IMR-90 (cell line): Measurements from ENCODE around the gene SHROOM3. TPM values are rescaled to one million over a fixed set of nuclear protein-coding genes. Genes with fewer than 3 reads are reported as not detected.

Experiments
- ATAC-seq: fragments of 200-7000 bp; cut with Tn5 transposase; 2 replicates; pipeline ENCODE4 v1.9.1; 2020; ENCODE audit warnings: low read depth, mild to moderate bottlenecking, moderate library complexity
- BruUV-seq: library from RNA; stranded (reverse); fragments of 400-500 nt; replicated peaks from 2 replicates; lab custom pipeline; 2021; lab: Mats Ljungman, UMichigan
- CTCF ChIA-PET: fragments of 300-600 bp; formaldehyde crosslinking; extraction: SDS; loops from one replicate; lab custom pipeline; 2021; ENCODE audit warnings: antibody characterized with exemption; lab: Yijun Ruan, JAX
- POLR2A ChIA-PET: fragments of 300-600 bp; sonication (Branson Sonifier 250); formaldehyde crosslinking; loops from one replicate; lab custom pipeline; 2022; ENCODE audit warnings: antibody characterized with exemption; ENCODE audit not compliant: unreplicated experiment; lab: Charles Lee
- DNase-seq: peaks from one replicate; pipeline ENCODE4 v3.0.0; 2013
- H2AFZ ChIP-seq: replicated peaks from 2 replicates; pipeline ENCODE3; 2013; ENCODE audit warnings: low read length, mild to moderate bottlenecking; ENCODE audit not compliant: poor library complexity
- H2AK5ac ChIP-seq: 2 replicates; pipeline ENCODE4 v1.6.1; 2013; ENCODE audit warnings: low read depth, low read length, inconsistent platforms
- H2AK9ac ChIP-seq: replicated peaks from 2 replicates; pipeline ENCODE3; 2013; ENCODE audit warnings: mild to moderate bottlenecking, low read depth, low read length, moderate library complexity; ENCODE audit not compliant: poor library complexity
- H2BK120ac ChIP-seq: 2 replicates; pipeline ENCODE4 v1.6.1; 2013; ENCODE audit warnings: low read depth, low read length, inconsistent platforms
- H2BK15ac ChIP-seq: 3 replicates; pipeline ENCODE4 v1.6.1; 2013; ENCODE audit warnings: low read depth, low read length, inconsistent platforms
- H2BK20ac ChIP-seq: 2 replicates; pipeline ENCODE4 v1.6.1; 2013; ENCODE audit warnings: low read depth, mild to moderate bottlenecking, inconsistent platforms, low read length, moderate library complexity
- H2BK5ac ChIP-seq: 2 replicates; pipeline ENCODE4 v1.6.1; 2013; ENCODE audit warnings: mild to moderate bottlenecking, low read depth, low read length, inconsistent platforms; ENCODE audit not compliant: poor library complexity, severe bottlenecking
- H3K14ac ChIP-seq: replicated peaks from 2 replicates; pipeline ENCODE4 v1.6.1; 2013; ENCODE audit warnings: low read depth, low read length, inconsistent platforms
- H3K18ac ChIP-seq: 2 replicates; pipeline ENCODE4 v1.6.1; 2013; ENCODE audit warnings: low read depth, low read length, control low read depth
- H3K23ac ChIP-seq: 2 replicates; pipeline ENCODE4 v1.6.1; 2013; ENCODE audit warnings: low read depth, low read length, inconsistent platforms
- H3K27ac ChIP-seq: 2 replicates; pipeline ENCODE4 v1.5.1; 2013; ENCODE audit warnings: mild to moderate bottlenecking, control low read depth, low read length; ENCODE audit not compliant: insufficient read depth
- H3K27me3 ChIP-seq: 2 replicates; pipeline ENCODE4 v1.6.1; 2013; ENCODE audit warnings: low read length; ENCODE audit not compliant: control insufficient read depth, insufficient read depth
- H3K36me3 ChIP-seq: 2 replicates; pipeline ENCODE4 v1.6.1; 2013; ENCODE audit warnings: low read length, mixed read lengths; ENCODE audit not compliant: control insufficient read depth, insufficient read depth
- H3K4ac ChIP-seq: 2 replicates; pipeline ENCODE4 v1.6.1; 2013; ENCODE audit warnings: low read depth, low read length, inconsistent platforms
- H3K4me1 ChIP-seq: 2 replicates; pipeline ENCODE4 v1.6.1; 2013; ENCODE audit warnings: low read length, mixed read lengths; ENCODE audit not compliant: control insufficient read depth, insufficient read depth
- H3K4me2 ChIP-seq: 2 replicates; pipeline ENCODE4 v1.6.1; 2013; ENCODE audit warnings: low read depth, mild to moderate bottlenecking, control low read depth, low read length, moderate library complexity
- H3K4me3 ChIP-seq: 2 replicates; pipeline ENCODE4 v1.5.1; 2013; ENCODE audit warnings: low read depth, mild to moderate bottlenecking, control low read depth, low read length, moderate library complexity; ENCODE audit not compliant: insufficient read depth
- H3K56ac ChIP-seq: 2 replicates; pipeline ENCODE4 v1.6.1; 2013; ENCODE audit warnings: low read length, inconsistent platforms; ENCODE audit not compliant: insufficient read depth; ENCODE audit errors: extremely low read depth
- H3K79me1 ChIP-seq, 2 experiments: 2 replicates each; pipeline ENCODE4 v1.6.1; 2013; ENCODE audit warnings: low read length in 2 of 2, inconsistent platforms in 1 of 2, low read depth in 1 of 2
- H3K9ac ChIP-seq: 2 replicates; pipeline ENCODE4 v1.6.1; 2013; ENCODE audit warnings: low read depth, low read length, control low read depth
- H3K9me1 ChIP-seq: 2 replicates; pipeline ENCODE4 v1.6.1; 2013; ENCODE audit warnings: low read length, inconsistent platforms; ENCODE audit not compliant: insufficient read depth
- H3K9me3 ChIP-seq: 2 replicates; pipeline ENCODE4 v1.6.1; 2013; ENCODE audit warnings: low read length; ENCODE audit not compliant: control insufficient read depth, insufficient read depth
- H4K20me1 ChIP-seq: 2 replicates; pipeline ENCODE4 v1.6.1; 2013; ENCODE audit warnings: low read length, inconsistent platforms; ENCODE audit not compliant: insufficient read depth
- H4K5ac ChIP-seq: 2 replicates; pipeline ENCODE4 v1.6.1; 2013; ENCODE audit warnings: mild to moderate bottlenecking, low read depth, low read length, control low read depth
- H4K8ac ChIP-seq, 2 experiments: 2 replicates each; pipeline ENCODE4 v1.6.1; 2013; ENCODE audit warnings: low read depth in 2 of 2, low read length in 2 of 2, control low read depth in 1 of 2, inconsistent platforms in 1 of 2
- H4K91ac ChIP-seq: 2 replicates; pipeline ENCODE4 v1.6.1; 2013; ENCODE audit warnings: low read depth, low read length, inconsistent platforms; ENCODE audit not compliant: insufficient read depth
- BHLHE40 ChIP-seq: fragments of 150-350 bp; IDR thresholded peaks from 2 replicates; pipeline ENCODE4 v1.6.1; 2016; ENCODE audit warnings: mild to moderate bottlenecking, low read depth, low read length
- CEBPB ChIP-seq: IDR thresholded peaks from 2 replicates; pipeline ENCODE4 v1.6.1; 2012; ENCODE audit warnings: low read depth, low read length, improper control_type of control experiment
- CHD1 ChIP-seq: IDR thresholded peaks from 2 replicates; pipeline ENCODE4 v1.6.1; 2012; ENCODE audit warnings: low read depth, low read length, improper control_type of control experiment
- CTCF ChIP-seq: conservative IDR thresholded peaks from 2 replicates; pipeline ENCODE4 v1.5.1; 2012; ENCODE audit warnings: mild to moderate bottlenecking, low read depth, low read length, improper control_type of control experiment
- ELK1 ChIP-seq: fragments of 150-350 bp; IDR thresholded peaks from 2 replicates; pipeline ENCODE4 v1.6.1; 2016; ENCODE audit warnings: low read depth, mild to moderate bottlenecking, low read length, moderate library complexity, borderline replicate concordance
- FOS ChIP-seq: fragments of 150-350 bp; IDR thresholded peaks from 2 replicates; pipeline ENCODE4 v1.6.1; 2016; ENCODE audit warnings: low read depth, low read length
- MAFK ChIP-seq: IDR thresholded peaks from 2 replicates; pipeline ENCODE4 v1.6.1; 2012; ENCODE audit warnings: low read depth, low read length, improper control_type of control experiment
- MAZ ChIP-seq: IDR thresholded peaks from 2 replicates; pipeline ENCODE4 v1.6.1; 2012; ENCODE audit warnings: low read depth, mild to moderate bottlenecking, low read length, improper control_type of control experiment, moderate library complexity, borderline replicate concordance
- MXI1 ChIP-seq: IDR thresholded peaks from 2 replicates; pipeline ENCODE4 v1.6.1; 2012; ENCODE audit warnings: low read depth, mild to moderate bottlenecking, low read length, moderate library complexity, borderline replicate concordance
- RCOR1 ChIP-seq: IDR thresholded peaks from 2 replicates; pipeline ENCODE4 v1.6.1; 2012; ENCODE audit warnings: mild to moderate bottlenecking, low read length, improper control_type of control experiment; ENCODE audit not compliant: insufficient replicate concordance
- RFX5 ChIP-seq: IDR thresholded peaks from 2 replicates; pipeline ENCODE4 v1.8.0; 2012; ENCODE audit warnings: low read depth, mild to moderate bottlenecking, low read length, moderate library complexity
- SMC3 ChIP-seq: fragments of 150-350 bp; IDR thresholded peaks from 2 replicates; pipeline ENCODE4 v1.6.1; 2016; ENCODE audit warnings: low read depth, mild to moderate bottlenecking, antibody characterized with exemption, low read length, moderate library complexity
- USF2 ChIP-seq: fragments of 150-350 bp; IDR thresholded peaks from 2 replicates; pipeline ENCODE4 v1.6.1; 2017; ENCODE audit warnings: mild to moderate bottlenecking, antibody characterized with exemption, low read length, low read depth
- WGBS, 2 experiments: methylation state at CpG; one replicate each; pipeline versions ENCODE4 v1.1.5 to v1.1.7; 2013; ENCODE audit warnings: missing lambda C conversion rate in 2 of 2; ENCODE audit not compliant: insufficient read length in 1 of 2; ENCODE audit errors: extremely low coverage in 2 of 2; 5-methylcytosine and 5-hydroxymethylcytosine counted together
- dilution Hi-C: fragments of 300-500 bp; cut with HindIII; formaldehyde crosslinking; loops from one replicate; pipeline ENCODE4 v1.14.3; 2018; ENCODE audit warnings: low sequenced_read_pairs; ENCODE audit not compliant: unreplicated experiment
- in situ Hi-C: fragments of 300-500 bp; cut with MboI; formaldehyde crosslinking; loops from 3 replicates; pipeline ENCODE4 v1.14.3; 2019; ENCODE audit warnings: low sequenced_read_pairs, inconsistent platforms, mixed read lengths
- intact Hi-C: fragments of 100-400 bp; cut with micrococcal nuclease; formaldehyde crosslinking; loops from 2 replicates; pipeline ENCODE4 v1.10.0; 2022
- polyA plus RNA-seq, 3 experiments: library from polyadenylated mRNA; depleted of rRNA; stranded (reverse); fragments of >200 nt; gene quantifications; 2 replicates each; pipeline ENCODE4 v1.2.3, GENCODE V29; 2012; ENCODE audit warnings: low replicate concordance in 1 of 3
- total RNA-seq: library from RNA; depleted of rRNA; stranded (reverse); fragments of >200 nt; gene quantifications from 2 replicates; pipeline ENCODE4 v1.2.3, GENCODE V29; 2012

Gene SHROOM3
- total and polyA plus RNA-seq, 2 of the 4 experiments (the other 2 are of a cell fraction): 10.8 to 19.5 TPM

- H3K4ac ChIP-seq: no peak overlapping the region
- H4K91ac ChIP-seq: no peak overlapping the region
- dilution Hi-C loops (no loop called here), intact Hi-C loops (no loop called here), in situ Hi-C loops (no loop called here)
- H3K23ac ChIP-seq: no peak overlapping the region
- H3K9ac ChIP-seq: no peak overlapping the region
- WGBS, 2 experiments: 50% methylated on average over 2 of the region's 7 CpGs; no CpG with 5 or more reads in 1 of the 2 experiments
- no peaks in the 10 kb centered on the region for H4K20me1 ChIP-seq
- ChIA-PET CTCF (interaction anchor here (1.1 kb wide), 2 partner anchors 9 to 10 kb away, joined by 3 read pairs; no protein-coding TSS in a partner anchor), POLR2A (no interaction called here)
- H3K27ac ChIP-seq: no peak overlapping the region
- H2AFZ ChIP-seq: no peak overlapping the region
- 0 out of 2 replicates have a peak, but pooled peaks cover 8% of the 10 kb centered on the region for H3K9me1 ChIP-seq
- no peak overlapping the region for H4K5ac ChIP-seq
- no peak overlapping the region for H3K4me3 ChIP-seq
- H2AK9ac ChIP-seq: no peak overlapping the region
- TF ChIP-seq MXI1 (no peak), CTCF (no peak), SMC3 (no peak), USF2 (no peak), MAFK (no peak), ELK1 (no peak), CEBPB (no peak), MAZ (no peak), RCOR1 (no peak), RFX5 (no peak), FOS (no peak), CHD1 (no peak), BHLHE40 (no peak)
- peak overlapping the region; percentile 40; the same call in 1 of the 2 replicates for H2BK120ac ChIP-seq
- no peak overlapping the region for H4K8ac ChIP-seq
- H3K4me2 ChIP-seq: no peak overlapping the region
- no peak overlapping the region for H2BK15ac ChIP-seq
- no peak overlapping the region for H3K56ac ChIP-seq
- BruUV-seq: no TSS peak
- no peaks in the 10 kb centered on the region for H3K79me1 ChIP-seq
- no peak overlapping the region for H2AK5ac ChIP-seq
- H3K27me3 ChIP-seq: no peaks in the 10 kb centered on the region
- DNase-seq: no peak
- ATAC-seq: no peak
- H2BK20ac ChIP-seq: no peak overlapping the region
- no peak overlapping the region for H2BK5ac ChIP-seq
- H3K4me1 ChIP-seq: peaks cover 6% of the 10 kb centered on the region
- H3K9me3 ChIP-seq: no peaks in the 10 kb centered on the region
- no peak overlapping the region for H3K14ac ChIP-seq
- H3K18ac ChIP-seq: no peak overlapping the region
- H3K36me3 ChIP-seq: no peaks in the 10 kb centered on the region
Measured at GRCh38 chr4:76799140-76799539, 364.1 kb downstream of the SHROOM3 start.
